IMR-90 (cell line): ENCODE measurements around the gene ACTG2. TPM values are rescaled to one million over a fixed set of nuclear protein-coding genes. Genes with fewer than 3 reads are reported as not detected.
"Not testable (repeated sequence)": the region's sequence is repeated elsewhere in the genome, so short reads cannot be mapped to it uniquely, and the experiment has no call there.

ENCODE experiments used
- ATAC-seq: fragments of 200-7000 bp; cut with Tn5 transposase; 2 replicates; pipeline ENCODE4 v1.9.1; 2020; ENCODE audit warnings: low read depth, mild to moderate bottlenecking, moderate library complexity
- BruUV-seq: library from RNA; stranded (reverse); fragments of 400-500 nt; replicated peaks from 2 replicates; lab custom pipeline; 2021; lab: Mats Ljungman, UMichigan
- CTCF ChIA-PET: fragments of 300-600 bp; formaldehyde crosslinking; extraction: SDS; loops from one replicate; lab custom pipeline; 2021; ENCODE audit warnings: antibody characterized with exemption; lab: Yijun Ruan, JAX
- POLR2A ChIA-PET: fragments of 300-600 bp; sonication (Branson Sonifier 250); formaldehyde crosslinking; loops from one replicate; lab custom pipeline; 2022; ENCODE audit warnings: antibody characterized with exemption; ENCODE audit not compliant: unreplicated experiment; lab: Charles Lee
- DNase-seq: peaks from one replicate; pipeline ENCODE4 v3.0.0; 2013
- H2AFZ ChIP-seq: replicated peaks from 2 replicates; pipeline ENCODE3; 2013; ENCODE audit warnings: low read length, mild to moderate bottlenecking; ENCODE audit not compliant: poor library complexity
- H2AK5ac ChIP-seq: 2 replicates; pipeline ENCODE4 v1.6.1; 2013; ENCODE audit warnings: low read depth, low read length, inconsistent platforms
- H2AK9ac ChIP-seq: replicated peaks from 2 replicates; pipeline ENCODE3; 2013; ENCODE audit warnings: mild to moderate bottlenecking, low read depth, low read length, moderate library complexity; ENCODE audit not compliant: poor library complexity
- H2BK120ac ChIP-seq: 2 replicates; pipeline ENCODE4 v1.6.1; 2013; ENCODE audit warnings: low read depth, low read length, inconsistent platforms
- H2BK15ac ChIP-seq: 3 replicates; pipeline ENCODE4 v1.6.1; 2013; ENCODE audit warnings: low read depth, low read length, inconsistent platforms
- H2BK20ac ChIP-seq: 2 replicates; pipeline ENCODE4 v1.6.1; 2013; ENCODE audit warnings: low read depth, mild to moderate bottlenecking, inconsistent platforms, low read length, moderate library complexity
- H2BK5ac ChIP-seq: 2 replicates; pipeline ENCODE4 v1.6.1; 2013; ENCODE audit warnings: mild to moderate bottlenecking, low read depth, low read length, inconsistent platforms; ENCODE audit not compliant: poor library complexity, severe bottlenecking
- H3K14ac ChIP-seq: replicated peaks from 2 replicates; pipeline ENCODE4 v1.6.1; 2013; ENCODE audit warnings: low read depth, low read length, inconsistent platforms
- H3K18ac ChIP-seq: 2 replicates; pipeline ENCODE4 v1.6.1; 2013; ENCODE audit warnings: low read depth, low read length, control low read depth
- H3K23ac ChIP-seq: 2 replicates; pipeline ENCODE4 v1.6.1; 2013; ENCODE audit warnings: low read depth, low read length, inconsistent platforms
- H3K27ac ChIP-seq: 2 replicates; pipeline ENCODE4 v1.5.1; 2013; ENCODE audit warnings: mild to moderate bottlenecking, control low read depth, low read length; ENCODE audit not compliant: insufficient read depth
- H3K27me3 ChIP-seq: 2 replicates; pipeline ENCODE4 v1.6.1; 2013; ENCODE audit warnings: low read length; ENCODE audit not compliant: control insufficient read depth, insufficient read depth
- H3K36me3 ChIP-seq: 2 replicates; pipeline ENCODE4 v1.6.1; 2013; ENCODE audit warnings: low read length, mixed read lengths; ENCODE audit not compliant: control insufficient read depth, insufficient read depth
- H3K4ac ChIP-seq: 2 replicates; pipeline ENCODE4 v1.6.1; 2013; ENCODE audit warnings: low read depth, low read length, inconsistent platforms
- H3K4me1 ChIP-seq: 2 replicates; pipeline ENCODE4 v1.6.1; 2013; ENCODE audit warnings: low read length, mixed read lengths; ENCODE audit not compliant: control insufficient read depth, insufficient read depth
- H3K4me2 ChIP-seq: 2 replicates; pipeline ENCODE4 v1.6.1; 2013; ENCODE audit warnings: low read depth, mild to moderate bottlenecking, control low read depth, low read length, moderate library complexity
- H3K4me3 ChIP-seq: 2 replicates; pipeline ENCODE4 v1.5.1; 2013; ENCODE audit warnings: low read depth, mild to moderate bottlenecking, control low read depth, low read length, moderate library complexity; ENCODE audit not compliant: insufficient read depth
- H3K56ac ChIP-seq: 2 replicates; pipeline ENCODE4 v1.6.1; 2013; ENCODE audit warnings: low read length, inconsistent platforms; ENCODE audit not compliant: insufficient read depth; ENCODE audit errors: extremely low read depth
- H3K79me1 ChIP-seq, 2 experiments: 2 replicates each; pipeline ENCODE4 v1.6.1; 2013; ENCODE audit warnings: low read length in 2 of 2, inconsistent platforms in 1 of 2, low read depth in 1 of 2
- H3K9ac ChIP-seq: 2 replicates; pipeline ENCODE4 v1.6.1; 2013; ENCODE audit warnings: low read depth, low read length, control low read depth
- H3K9me1 ChIP-seq: 2 replicates; pipeline ENCODE4 v1.6.1; 2013; ENCODE audit warnings: low read length, inconsistent platforms; ENCODE audit not compliant: insufficient read depth
- H3K9me3 ChIP-seq: 2 replicates; pipeline ENCODE4 v1.6.1; 2013; ENCODE audit warnings: low read length; ENCODE audit not compliant: control insufficient read depth, insufficient read depth
- H4K20me1 ChIP-seq: 2 replicates; pipeline ENCODE4 v1.6.1; 2013; ENCODE audit warnings: low read length, inconsistent platforms; ENCODE audit not compliant: insufficient read depth
- H4K5ac ChIP-seq: 2 replicates; pipeline ENCODE4 v1.6.1; 2013; ENCODE audit warnings: mild to moderate bottlenecking, low read depth, low read length, control low read depth
- H4K8ac ChIP-seq, 2 experiments: 2 replicates each; pipeline ENCODE4 v1.6.1; 2013; ENCODE audit warnings: low read depth in 2 of 2, low read length in 2 of 2, control low read depth in 1 of 2, inconsistent platforms in 1 of 2
- H4K91ac ChIP-seq: 2 replicates; pipeline ENCODE4 v1.6.1; 2013; ENCODE audit warnings: low read depth, low read length, inconsistent platforms; ENCODE audit not compliant: insufficient read depth
- WGBS, 2 experiments: methylation state at CpG; one replicate each; pipeline versions ENCODE4 v1.1.5 to v1.1.7; 2013; ENCODE audit warnings: missing lambda C conversion rate in 2 of 2; ENCODE audit not compliant: insufficient read length in 1 of 2; ENCODE audit errors: extremely low coverage in 2 of 2; 5-methylcytosine and 5-hydroxymethylcytosine counted together
- dilution Hi-C: fragments of 300-500 bp; cut with HindIII; formaldehyde crosslinking; loops from one replicate; pipeline ENCODE4 v1.14.3; 2018; ENCODE audit warnings: low sequenced_read_pairs; ENCODE audit not compliant: unreplicated experiment
- in situ Hi-C: fragments of 300-500 bp; cut with MboI; formaldehyde crosslinking; loops from 3 replicates; pipeline ENCODE4 v1.14.3; 2019; ENCODE audit warnings: low sequenced_read_pairs, inconsistent platforms, mixed read lengths
- intact Hi-C: fragments of 100-400 bp; cut with micrococcal nuclease; formaldehyde crosslinking; loops from 2 replicates; pipeline ENCODE4 v1.10.0; 2022
- polyA plus RNA-seq, 3 experiments: library from polyadenylated mRNA; depleted of rRNA; stranded (reverse); fragments of >200 nt; gene quantifications; 2 replicates each; pipeline ENCODE4 v1.2.3, GENCODE V29; 2012; ENCODE audit warnings: low replicate concordance in 1 of 3
- total RNA-seq: library from RNA; depleted of rRNA; stranded (reverse); fragments of >200 nt; gene quantifications from 2 replicates; pipeline ENCODE4 v1.2.3, GENCODE V29; 2012

The ACTG2 gene
- total and polyA plus RNA-seq, 2 of the 4 experiments (the other 2 are of a cell fraction): 523 to 899 TPM

GRCh38 chr2:73877984-73878383 is 14.8 kb upstream of the ACTG2 start:
- H3K27me3 ChIP-seq, H3K14ac ChIP-seq, CTCF ChIA-PET, H4K20me1 ChIP-seq, H2AK9ac ChIP-seq, H2BK120ac ChIP-seq, H4K5ac ChIP-seq, H2BK15ac ChIP-seq, ATAC-seq, H3K4me2 ChIP-seq, DNase-seq, H3K23ac ChIP-seq, H2BK5ac ChIP-seq, H3K9ac ChIP-seq, POLR2A ChIA-PET, H3K9me1 ChIP-seq, H3K4me1 ChIP-seq, intact Hi-C loops, in situ Hi-C loops, H2AK5ac ChIP-seq, H3K56ac ChIP-seq, H3K18ac ChIP-seq, H4K91ac ChIP-seq, H2BK20ac ChIP-seq, H3K4ac ChIP-seq, H3K27ac ChIP-seq, H3K4me3 ChIP-seq, BruUV-seq, H3K79me1 ChIP-seq, H3K9me3 ChIP-seq, dilution Hi-C loops, H2AFZ ChIP-seq, H4K8ac ChIP-seq, H3K36me3 ChIP-seq: not testable (repeated sequence)
- no CpG with 5 or more reads among the region's 5 CpGs for WGBS, 2 experiments
